GM19468 (cell line): ENCODE results near the gene CPNE1.

Experiments used
- ATAC-seq: cut with Tn5 transposase; IDR thresholded peaks from one replicate; pipeline ENCODE4 v1.9.1; 2021; ENCODE audit warnings: mild to moderate bottlenecking, moderate library complexity, moderate number of reproducible peaks; ENCODE audit not compliant: unreplicated experiment; ENCODE audit errors: extremely low read depth

CPNE1 gene

GRCh38 chr20:35576816-35577215, 87.9 kb downstream of the CPNE1 start:
- ATAC-seq = no peak
